H1 (cell line): ENCODE results near the gene ADD2. TPM values are rescaled to one million over a fixed set of nuclear protein-coding genes. Genes with fewer than 3 reads are reported as not detected.

ENCODE experiments used
- BRCA1 ChIP-seq: IDR thresholded peaks from 2 replicates; pipeline ENCODE4 v1.6.1; 2012; ENCODE audit warnings: low read depth, low read length, improper control_type of control experiment
- SIN3A ChIP-seq, 2 experiments: IDR thresholded peaks in 1 of 2; conservative IDR thresholded peaks in 1 of 2; 2 replicates each; pipeline ENCODE4 v1.6.1; 2011 to 2012; ENCODE audit warnings: low read length in 2 of 2, improper control_type of control experiment in 1 of 2, low read depth in 1 of 2, mild to moderate bottlenecking in 1 of 2
- polyA plus RNA-seq, 7 experiments: library from polyadenylated mRNA; depleted of rRNA in 3 of 7; stranded (reverse) in 5 of 7; unstranded in 2 of 7; fragments of >200 nt in 5 of 7; fragments of 200-250 nt in 2 of 7; gene quantifications; 1 replicate in 5 of 7; 2 replicates in 1 of 7; 4 replicates in 1 of 7; pipeline versions ENCODE4 v1.2.1 to v1.2.3, GENCODE V29; 2011 to 2013; ENCODE audit warnings: missing spikeins in 2 of 7, mixed read lengths in 2 of 7
- total RNA-seq: library from RNA; stranded (reverse); fragmentation: NEBNext Ultra II Directional; extraction: Animal tissue kit (Norgen Biotek cat#: 25700); gene quantifications from 2 replicates; pipeline ENCODE4 v1.2.1, GENCODE V29; 2021

Gene ADD2
- total and polyA plus RNA-seq, 2 of the 8 experiments (the other 6 are each of a cell fraction or from before 2014, with no cell fraction given) = 58.5 to 170 TPM

DNA sequence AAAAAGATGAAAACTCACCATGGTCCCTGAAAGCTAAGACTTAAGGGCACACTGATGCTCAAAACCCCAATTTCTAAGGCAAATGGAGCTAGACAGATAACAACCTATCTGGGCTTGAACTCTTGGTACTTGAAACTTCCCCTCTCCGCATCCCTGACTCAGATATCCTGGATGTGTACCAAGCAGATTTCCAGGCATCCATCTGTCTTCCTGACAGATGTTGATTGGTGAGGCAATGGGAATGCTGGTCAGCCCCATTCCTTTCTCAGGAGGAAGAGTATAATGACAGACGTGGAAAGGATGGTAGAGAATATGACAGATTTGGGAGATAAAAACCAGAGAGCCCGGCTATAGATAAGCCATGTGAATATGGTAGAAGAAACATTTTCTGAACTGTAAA is 69.2 kb downstream of the ADD2 start (continued):
- TF ChIP-seq SIN3A (conservative IDR thresholded peaks at IDR 0.05 in 1 of 2, IDR thresholded peaks at IDR 0.05 in 1 of 2; ENCODE audit: low read depth in 1 of 2, low read length in 2 of 2) = no peak
- TF ChIP-seq BRCA1 = no peak
